Endothelial cell of umbilical vein (primary cell): ENCODE data around the gene TMEM94. TPM values are rescaled to one million over a fixed set of nuclear protein-coding genes. Genes with fewer than 3 reads are reported as not detected.
A peak's percentile ranks its signal among the peaks of the same experiment; 100 is the strongest.

Source experiments
- BruUV-seq: library from RNA; stranded (reverse); fragments of 400-500 nt; replicated peaks from 2 replicates; lab custom pipeline; 2021; lab: Mats Ljungman, UMichigan
- CTCF ChIA-PET: fragments of 300-600, 350-600 bp; sonication (Branson Sonifier 250); formaldehyde crosslinking; loops from one replicate; lab custom pipeline; 2021; ENCODE audit warnings: antibody characterized with exemption, inconsistent platforms; lab: Charles Lee
- POLR2A ChIA-PET: fragments of 300-600, 350-600 bp; sonication (Branson Sonifier 250); formaldehyde crosslinking; loops from one replicate; lab custom pipeline; 2021; ENCODE audit warnings: antibody characterized with exemption, inconsistent platforms; lab: Charles Lee
- DNase-seq: peaks from one replicate; pipeline ENCODE4 v3.0.0-alpha.2; 2011; ENCODE audit warnings: low read depth, low spot score
- FAIRE-seq: peaks from 2 replicates; lab custom pipeline; 2011; peaks lifted over from hg19 to GRCh38; lab: Jason Lieb, UNC
- H2AFZ ChIP-seq: 2 replicates; pipeline ENCODE4 v1.6.0; 2012; ENCODE audit warnings: low read depth, low read length, control low read depth, inconsistent platforms
- H3K27ac ChIP-seq: 2 replicates; pipeline ENCODE4 v1.5.1; 2011; ENCODE audit warnings: low read depth, mild to moderate bottlenecking, control low read depth, low read length, moderate library complexity; ENCODE audit not compliant: insufficient read depth
- H3K27me3 ChIP-seq, 2 experiments: 2 replicates each; pipeline versions ENCODE4 v1.6.0 to v1.6.1; 2011; ENCODE audit warnings: low read length in 2 of 2, mixed read lengths in 1 of 2; ENCODE audit not compliant: control insufficient read depth in 2 of 2, insufficient read depth in 2 of 2
- H3K36me3 ChIP-seq, 2 experiments: 2 replicates in 1 of 2; 3 replicates in 1 of 2; pipeline ENCODE4 v1.5.1; 2011; ENCODE audit warnings: low read length in 2 of 2, mild to moderate bottlenecking in 1 of 2, moderate library complexity in 1 of 2; ENCODE audit not compliant: control insufficient read depth in 2 of 2, insufficient read depth in 2 of 2; ENCODE audit errors: extremely low read depth in 1 of 2
- H3K4me1 ChIP-seq: 3 replicates; pipeline ENCODE4 v1.5.1; 2011; ENCODE audit warnings: mild to moderate bottlenecking, low read length; ENCODE audit not compliant: control insufficient read depth, insufficient read depth; ENCODE audit errors: extremely low read depth
- H3K4me2 ChIP-seq: 2 replicates; pipeline ENCODE4 v1.6.1; 2011; ENCODE audit warnings: low read length, control low read depth, mixed read lengths; ENCODE audit not compliant: insufficient read depth
- H3K4me3 ChIP-seq, 3 experiments: fragments of 200-600 bp in 1 of 3; sonication (generic), shearing (Covaris generic) in 1 of 3; replicated peaks in 1 of 3; 2 replicates each; pipeline ENCODE4 v1.5.1; 2011 to 2016; ENCODE audit warnings: control low read depth in 3 of 3, low read length in 3 of 3, mild to moderate bottlenecking in 2 of 3, inconsistent platforms in 1 of 3, low read depth in 1 of 3, moderate library complexity in 1 of 3; ENCODE audit not compliant: insufficient read depth in 1 of 3
- H3K79me2 ChIP-seq: 2 replicates; pipeline ENCODE4 v1.6.0; 2012; ENCODE audit warnings: low read length, inconsistent platforms; ENCODE audit not compliant: control insufficient read depth, insufficient read depth
- H3K9ac ChIP-seq: replicated peaks from 2 replicates; pipeline ENCODE3; 2011; ENCODE audit warnings: low read length, control low read depth; ENCODE audit not compliant: insufficient read depth; ENCODE audit errors: extremely low read depth
- H3K9me1 ChIP-seq: replicated peaks from 3 replicates; pipeline ENCODE4 v1.6.0; 2011; ENCODE audit warnings: mild to moderate bottlenecking, low read length; ENCODE audit not compliant: control insufficient read depth, insufficient read depth; ENCODE audit errors: extremely low read depth
- H3K9me3 ChIP-seq: replicated peaks from 2 replicates; pipeline ENCODE4 v1.5.1; 2012; ENCODE audit warnings: low read length, inconsistent platforms; ENCODE audit not compliant: control insufficient read depth, insufficient read depth
- H4K20me1 ChIP-seq: replicated peaks from 2 replicates; pipeline ENCODE3; 2011; ENCODE audit warnings: mild to moderate bottlenecking, low read length; ENCODE audit not compliant: control insufficient read depth, insufficient read depth; ENCODE audit errors: extremely low read depth
- EZH2 ChIP-seq: IDR thresholded peaks from 2 replicates; pipeline ENCODE4 v1.6.1; 2012; ENCODE audit warnings: borderline replicate concordance, low read depth, mild to moderate bottlenecking, moderate library complexity, low read length, inconsistent platforms; ENCODE audit not compliant: severe bottlenecking
- FOS ChIP-seq: IDR thresholded peaks from 2 replicates; pipeline ENCODE4 v1.6.1; 2011; ENCODE audit warnings: mild to moderate bottlenecking, low read length, moderate library complexity, borderline replicate concordance; ENCODE audit not compliant: insufficient read depth
- GATA2 ChIP-seq: IDR thresholded peaks from 2 replicates; pipeline ENCODE4 v1.7.0; 2011; ENCODE audit warnings: low read depth, mild to moderate bottlenecking, moderate library complexity, mixed read lengths, low read length; ENCODE audit not compliant: insufficient read length, insufficient read depth
- JUN ChIP-seq: IDR thresholded peaks from 2 replicates; pipeline ENCODE4 v1.6.1; 2011; ENCODE audit warnings: borderline replicate concordance, low read depth; ENCODE audit not compliant: insufficient read length, insufficient read depth
- MYC ChIP-seq: IDR thresholded peaks from one replicate; pipeline ENCODE4 v1.6.1; 2011; ENCODE audit warnings: mild to moderate bottlenecking, low read depth, low read length
- POLR2A ChIP-seq: IDR thresholded peaks from 2 replicates; pipeline ENCODE4 v1.6.1; 2012; ENCODE audit warnings: low read depth, mild to moderate bottlenecking, control low read depth, low read length
- POLR2AphosphoS5 ChIP-seq: IDR thresholded peaks from 2 replicates; pipeline ENCODE4 v1.6.1; 2012; ENCODE audit warnings: low read depth, mild to moderate bottlenecking, control low read depth, low read length, moderate library complexity; ENCODE audit not compliant: insufficient read depth
- dilution Hi-C: fragments of 300-500 bp; cut with MboI; formaldehyde crosslinking; loops from one replicate; pipeline ENCODE4 v1.15.0; 2019; ENCODE audit warnings: low sequenced_read_pairs; ENCODE audit not compliant: extremely low pct_ligation_motif_present
- intact Hi-C: fragments of 100-400 bp; cut with micrococcal nuclease; formaldehyde crosslinking; loops from one replicate; pipeline ENCODE4 v1.10.0; 2022
- polyA plus RNA-seq, 4 experiments: library from polyadenylated mRNA; depleted of rRNA in 3 of 4; stranded (reverse) in 3 of 4; unstranded in 1 of 4; fragments of >200 nt; gene quantifications; 2 replicates each; pipeline versions ENCODE4 v1.2.1 to v1.2.3, GENCODE V29; 2011 to 2012; ENCODE audit warnings: missing spikeins in 1 of 4
- total RNA-seq: library from RNA; stranded (reverse); gene quantifications from 2 replicates; pipeline ENCODE4 v1.2.3, GENCODE V29; 2021
- TF ChIP-seq, protein P1 (sequence below), 2 donors: IDR thresholded peaks; 1 replicate in 1 of 2; 2 replicates in 1 of 2; pipeline ENCODE4 v1.5.1; 2011; ENCODE audit warnings: low read length in 2 of 2, mild to moderate bottlenecking in 2 of 2, moderate library complexity in 2 of 2, control low read depth in 1 of 2, inconsistent platforms in 1 of 2, low read depth in 1 of 2; ENCODE audit not compliant: insufficient read depth in 1 of 2; ENCODE audit errors: extremely low read depth in 1 of 2
- TF ChIP-seq, protein P2 (sequence below): IDR thresholded peaks from 2 replicates; pipeline ENCODE4 v1.6.1; 2011; ENCODE audit not compliant: insufficient read depth, insufficient read length

Gene TMEM94
- total and polyA plus RNA-seq, 2 donors (not counting 3 experiments of a cell fraction or from before 2014, with no cell fraction given) = 69.2 to 75.9 TPM

DNA sequence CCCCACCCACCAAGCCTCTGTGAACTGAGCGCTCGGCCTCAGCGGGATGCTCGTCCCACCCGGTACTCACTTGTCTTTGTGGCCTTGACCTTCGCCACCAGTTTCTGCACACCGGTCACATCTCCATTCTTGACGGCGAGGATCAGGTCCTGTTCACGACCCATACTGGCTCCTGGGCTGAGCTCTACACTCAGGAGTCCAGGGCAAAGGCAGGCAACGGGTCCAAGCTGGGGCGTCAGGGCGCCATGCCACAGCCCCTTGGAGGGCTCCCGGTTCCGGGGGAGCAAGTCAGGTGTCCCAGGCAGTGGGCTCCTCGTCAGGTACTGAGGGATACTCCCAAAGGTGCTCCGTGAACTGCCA lies 57.2 kb downstream of the TMEM94 start:
- intact Hi-C loops (loop anchor here (5.0 to 10.0 kb wide), 2 partner anchors 234 to 469 kb away; partner anchors contain the start of genes ATP5PD and KCTD2), dilution Hi-C loops (no loop called here)
- H4K20me1 ChIP-seq = no peaks in the 10 kb centered on the region
- peaks cover 62% of the 10 kb centered on the region for H3K4me1 ChIP-seq
- peaks cover 36% of the 10 kb centered on the region for H3K79me2 ChIP-seq
- H3K27ac ChIP-seq = no peak overlapping the region
- H3K9me1 ChIP-seq = no peaks in the 10 kb centered on the region
- H3K27me3 ChIP-seq = no peaks in the 10 kb centered on the region
- no peak overlapping the region for H3K9ac ChIP-seq
- H3K9me3 ChIP-seq = no peaks in the 10 kb centered on the region
- H3K4me2 ChIP-seq = peak overlapping the region; percentile 61
- BruUV-seq = no TSS peak
- ChIA-PET POLR2A (no interaction called here), CTCF (interaction anchor here (1.5 kb wide), 1 partner anchor 15 kb away, joined by 3 read pairs; no protein-coding TSS in a partner anchor)
- DNase-seq = no peak
- H3K36me3 ChIP-seq = no peaks in the 10 kb centered on the region
- no peak overlapping the region for H2AFZ ChIP-seq
- TF ChIP-seq, protein P1, sequence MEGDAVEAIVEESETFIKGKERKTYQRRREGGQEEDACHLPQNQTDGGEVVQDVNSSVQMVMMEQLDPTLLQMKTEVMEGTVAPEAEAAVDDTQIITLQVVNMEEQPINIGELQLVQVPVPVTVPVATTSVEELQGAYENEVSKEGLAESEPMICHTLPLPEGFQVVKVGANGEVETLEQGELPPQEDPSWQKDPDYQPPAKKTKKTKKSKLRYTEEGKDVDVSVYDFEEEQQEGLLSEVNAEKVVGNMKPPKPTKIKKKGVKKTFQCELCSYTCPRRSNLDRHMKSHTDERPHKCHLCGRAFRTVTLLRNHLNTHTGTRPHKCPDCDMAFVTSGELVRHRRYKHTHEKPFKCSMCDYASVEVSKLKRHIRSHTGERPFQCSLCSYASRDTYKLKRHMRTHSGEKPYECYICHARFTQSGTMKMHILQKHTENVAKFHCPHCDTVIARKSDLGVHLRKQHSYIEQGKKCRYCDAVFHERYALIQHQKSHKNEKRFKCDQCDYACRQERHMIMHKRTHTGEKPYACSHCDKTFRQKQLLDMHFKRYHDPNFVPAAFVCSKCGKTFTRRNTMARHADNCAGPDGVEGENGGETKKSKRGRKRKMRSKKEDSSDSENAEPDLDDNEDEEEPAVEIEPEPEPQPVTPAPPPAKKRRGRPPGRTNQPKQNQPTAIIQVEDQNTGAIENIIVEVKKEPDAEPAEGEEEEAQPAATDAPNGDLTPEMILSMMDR (IDR thresholded peaks at IDR 0.05; ENCODE audit: extremely low read depth in 1 of 2, insufficient read depth in 1 of 2, low read depth in 1 of 2, low read length in 2 of 2) = no peak
- TF ChIP-seq EZH2 = no peak
- TF ChIP-seq POLR2AphosphoS5 = no peak
- TF ChIP-seq GATA2 = no peak
- no peak for TF ChIP-seq MYC
- TF ChIP-seq, protein P2, sequence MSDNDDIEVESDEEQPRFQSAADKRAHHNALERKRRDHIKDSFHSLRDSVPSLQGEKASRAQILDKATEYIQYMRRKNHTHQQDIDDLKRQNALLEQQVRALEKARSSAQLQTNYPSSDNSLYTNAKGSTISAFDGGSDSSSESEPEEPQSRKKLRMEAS = no peak
- TF ChIP-seq JUN = no peak
- TF ChIP-seq FOS = no peak
- no peak for TF ChIP-seq POLR2A
- no peak for FAIRE-seq
- peak overlapping the region in 2 of 3 experiments; percentile 0 to 57 for H3K4me3 ChIP-seq
